GM12878 (cell line): ENCODE measurements around the gene DNHD1.

ENCODE experiments used
- POLR2A ChIP-seq: IDR thresholded peaks from 2 replicates; pipeline ENCODE4 v1.6.1; 2011; ENCODE audit warnings: low read depth, mild to moderate bottlenecking, low read length
- TAF1 ChIP-seq: IDR thresholded peaks from 2 replicates; pipeline ENCODE4 v1.6.1; 2011; ENCODE audit warnings: mild to moderate bottlenecking, low read depth, low read length, borderline replicate concordance
- TF ChIP-seq, protein P1 (sequence below), 3 experiments: IDR thresholded peaks in 2 of 3; conservative IDR thresholded peaks in 1 of 3; 2 replicates each; pipeline ENCODE4 v1.5.1; 2011; ENCODE audit warnings: low read depth in 3 of 3, low read length in 3 of 3, mild to moderate bottlenecking in 3 of 3, control low read depth in 2 of 3, moderate library complexity in 2 of 3, inconsistent platforms in 1 of 3, mixed read lengths in 1 of 3; ENCODE audit not compliant: control insufficient read depth in 2 of 3, insufficient read depth in 1 of 3; ENCODE audit errors: extremely low read depth in 1 of 3
- TF ChIP-seq, protein P2 (sequence below): fragments of 450-650 bp; IDR thresholded peaks from 2 replicates; pipeline ENCODE4 v1.6.1; 2017; ENCODE audit warnings: mild to moderate bottlenecking
- TF ChIP-seq, protein P3 (sequence below): fragments of 450-650 bp; conservative IDR thresholded peaks from 2 replicates; pipeline ENCODE4 v1.6.1; 2017; ENCODE audit warnings: mild to moderate bottlenecking, moderate library complexity

DNA sequence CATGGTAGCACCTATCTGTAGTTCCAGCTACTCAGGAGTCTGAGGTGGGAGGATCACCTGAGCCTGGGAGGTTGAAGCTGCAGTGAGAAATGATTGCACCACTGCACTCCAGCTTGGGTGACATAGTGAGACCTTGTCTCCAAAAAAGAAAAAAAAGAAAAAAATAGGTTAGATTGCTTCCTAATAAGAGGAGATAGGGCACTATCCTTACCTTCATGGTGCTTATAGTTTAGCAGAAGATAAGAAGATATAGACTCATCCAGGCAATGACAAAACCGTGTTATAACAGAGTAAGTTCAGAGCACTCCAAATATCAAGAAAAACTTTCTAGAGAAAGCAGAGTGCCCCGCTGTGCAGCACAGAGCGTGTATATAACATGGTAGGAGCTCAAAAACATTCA, 64.2 kb downstream of the DNHD1 start:
- TF ChIP-seq, protein P1, sequence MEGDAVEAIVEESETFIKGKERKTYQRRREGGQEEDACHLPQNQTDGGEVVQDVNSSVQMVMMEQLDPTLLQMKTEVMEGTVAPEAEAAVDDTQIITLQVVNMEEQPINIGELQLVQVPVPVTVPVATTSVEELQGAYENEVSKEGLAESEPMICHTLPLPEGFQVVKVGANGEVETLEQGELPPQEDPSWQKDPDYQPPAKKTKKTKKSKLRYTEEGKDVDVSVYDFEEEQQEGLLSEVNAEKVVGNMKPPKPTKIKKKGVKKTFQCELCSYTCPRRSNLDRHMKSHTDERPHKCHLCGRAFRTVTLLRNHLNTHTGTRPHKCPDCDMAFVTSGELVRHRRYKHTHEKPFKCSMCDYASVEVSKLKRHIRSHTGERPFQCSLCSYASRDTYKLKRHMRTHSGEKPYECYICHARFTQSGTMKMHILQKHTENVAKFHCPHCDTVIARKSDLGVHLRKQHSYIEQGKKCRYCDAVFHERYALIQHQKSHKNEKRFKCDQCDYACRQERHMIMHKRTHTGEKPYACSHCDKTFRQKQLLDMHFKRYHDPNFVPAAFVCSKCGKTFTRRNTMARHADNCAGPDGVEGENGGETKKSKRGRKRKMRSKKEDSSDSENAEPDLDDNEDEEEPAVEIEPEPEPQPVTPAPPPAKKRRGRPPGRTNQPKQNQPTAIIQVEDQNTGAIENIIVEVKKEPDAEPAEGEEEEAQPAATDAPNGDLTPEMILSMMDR (IDR thresholded peaks at IDR 0.05 in 2 of 3, conservative IDR thresholded peaks at IDR 0.05 in 1 of 3; ENCODE audit: control insufficient read depth in 2 of 3, extremely low read depth in 1 of 3, insufficient read depth in 1 of 3, low read depth in 3 of 3, low read length in 3 of 3) = no peak
- TF ChIP-seq, protein P2, sequence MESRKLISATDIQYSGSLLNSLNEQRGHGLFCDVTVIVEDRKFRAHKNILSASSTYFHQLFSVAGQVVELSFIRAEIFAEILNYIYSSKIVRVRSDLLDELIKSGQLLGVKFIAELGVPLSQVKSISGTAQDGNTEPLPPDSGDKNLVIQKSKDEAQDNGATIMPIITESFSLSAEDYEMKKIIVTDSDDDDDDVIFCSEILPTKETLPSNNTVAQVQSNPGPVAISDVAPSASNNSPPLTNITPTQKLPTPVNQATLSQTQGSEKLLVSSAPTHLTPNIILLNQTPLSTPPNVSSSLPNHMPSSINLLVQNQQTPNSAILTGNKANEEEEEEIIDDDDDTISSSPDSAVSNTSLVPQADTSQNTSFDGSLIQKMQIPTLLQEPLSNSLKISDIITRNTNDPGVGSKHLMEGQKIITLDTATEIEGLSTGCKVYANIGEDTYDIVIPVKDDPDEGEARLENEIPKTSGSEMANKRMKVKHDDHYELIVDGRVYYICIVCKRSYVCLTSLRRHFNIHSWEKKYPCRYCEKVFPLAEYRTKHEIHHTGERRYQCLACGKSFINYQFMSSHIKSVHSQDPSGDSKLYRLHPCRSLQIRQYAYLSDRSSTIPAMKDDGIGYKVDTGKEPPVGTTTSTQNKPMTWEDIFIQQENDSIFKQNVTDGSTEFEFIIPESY = no peak
- no peak for TF ChIP-seq POLR2A
- TF ChIP-seq, protein P3, sequence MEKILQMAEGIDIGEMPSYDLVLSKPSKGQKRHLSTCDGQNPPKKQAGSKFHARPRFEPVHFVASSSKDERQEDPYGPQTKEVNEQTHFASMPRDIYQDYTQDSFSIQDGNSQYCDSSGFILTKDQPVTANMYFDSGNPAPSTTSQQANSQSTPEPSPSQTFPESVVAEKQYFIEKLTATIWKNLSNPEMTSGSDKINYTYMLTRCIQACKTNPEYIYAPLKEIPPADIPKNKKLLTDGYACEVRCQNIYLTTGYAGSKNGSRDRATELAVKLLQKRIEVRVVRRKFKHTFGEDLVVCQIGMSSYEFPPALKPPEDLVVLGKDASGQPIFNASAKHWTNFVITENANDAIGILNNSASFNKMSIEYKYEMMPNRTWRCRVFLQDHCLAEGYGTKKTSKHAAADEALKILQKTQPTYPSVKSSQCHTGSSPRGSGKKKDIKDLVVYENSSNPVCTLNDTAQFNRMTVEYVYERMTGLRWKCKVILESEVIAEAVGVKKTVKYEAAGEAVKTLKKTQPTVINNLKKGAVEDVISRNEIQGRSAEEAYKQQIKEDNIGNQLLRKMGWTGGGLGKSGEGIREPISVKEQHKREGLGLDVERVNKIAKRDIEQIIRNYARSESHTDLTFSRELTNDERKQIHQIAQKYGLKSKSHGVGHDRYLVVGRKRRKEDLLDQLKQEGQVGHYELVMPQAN = no peak
- TF ChIP-seq TAF1 = no peak
